Activated CD4-positive, CD25-positive, alpha-beta regulatory T cell (primary cell): ENCODE results near the gene POLR3A.

Experiments used
- DNase-seq, 4 experiments: peaks; one replicate each; lab custom pipeline; 2025; lab: John Stamatoyannopoulos, UW

The POLR3A gene

DNA sequence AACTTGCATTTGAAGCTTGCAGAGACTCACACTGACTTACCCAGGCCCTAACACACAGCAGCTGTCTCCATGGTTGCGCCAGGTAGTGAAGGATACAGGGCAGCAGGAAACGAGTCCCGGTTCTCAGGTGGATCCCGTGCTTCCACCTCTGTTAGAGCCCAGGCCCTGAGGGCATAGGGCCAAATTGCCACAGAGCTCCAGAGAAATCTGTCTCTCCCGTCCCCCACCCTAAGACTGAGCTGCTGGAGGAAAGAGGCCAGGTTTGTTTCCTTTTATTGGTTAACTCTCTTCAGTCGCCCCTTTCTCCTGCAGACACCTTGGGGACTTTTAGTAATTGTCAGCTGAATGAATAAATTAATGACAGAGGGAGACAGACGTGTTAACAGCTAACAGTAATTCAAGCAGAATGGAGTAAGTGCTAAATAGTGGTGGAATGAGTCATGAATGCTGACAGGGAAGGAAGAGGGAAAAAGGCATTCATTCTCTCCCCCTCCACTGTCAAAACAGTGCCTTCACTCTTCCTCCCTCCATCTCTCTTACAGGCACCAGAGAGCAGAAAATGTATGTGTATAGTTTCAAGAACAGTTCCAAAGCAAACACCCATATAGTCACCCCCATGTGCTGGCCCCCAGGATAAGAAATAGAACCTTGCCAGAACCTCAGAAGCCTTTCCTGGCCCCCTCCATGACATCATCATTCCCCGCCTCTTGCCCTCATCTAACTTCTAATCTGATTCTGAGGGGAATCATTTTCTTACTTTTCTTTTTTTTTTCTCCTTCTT lies 86.0 kb downstream of the POLR3A start:
- DNase-seq = no peak

GRCh38 chr10:77941790-77942189 lies 87.5 kb downstream of the POLR3A start:
- no peak for DNase-seq

GRCh38 chr10:77940627-77941026 lies 88.7 kb downstream of the POLR3A start:
- no peak for DNase-seq

DNA sequence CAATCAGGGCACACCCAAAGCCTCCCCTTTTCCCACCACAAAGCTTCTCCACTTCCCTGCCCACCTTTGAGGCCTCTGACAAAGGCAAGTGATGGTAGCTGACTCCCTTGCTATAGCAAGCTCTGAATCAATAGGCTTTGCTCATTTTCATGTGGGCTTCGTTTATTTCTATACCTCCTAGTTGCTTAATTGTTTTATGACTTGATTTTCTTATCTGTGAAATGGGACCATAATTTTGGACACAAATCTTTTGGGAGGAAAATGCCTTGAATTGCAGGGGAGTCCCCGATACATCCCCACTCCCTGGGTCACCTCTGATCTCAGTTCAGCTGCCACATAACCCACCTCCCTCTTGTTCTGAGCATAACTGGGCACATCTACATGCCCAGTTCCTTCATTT lies 89.1 kb downstream of the POLR3A start:
- DNase-seq = no peak

GRCh38 chr10:77939561-77940001 lies 89.7 kb downstream of the POLR3A start:
- no peak for DNase-seq

- DNase-seq = no peak
Observed at GRCh38 chr10:77936697-77937567, 92.4 kb downstream of the POLR3A start.

DNA sequence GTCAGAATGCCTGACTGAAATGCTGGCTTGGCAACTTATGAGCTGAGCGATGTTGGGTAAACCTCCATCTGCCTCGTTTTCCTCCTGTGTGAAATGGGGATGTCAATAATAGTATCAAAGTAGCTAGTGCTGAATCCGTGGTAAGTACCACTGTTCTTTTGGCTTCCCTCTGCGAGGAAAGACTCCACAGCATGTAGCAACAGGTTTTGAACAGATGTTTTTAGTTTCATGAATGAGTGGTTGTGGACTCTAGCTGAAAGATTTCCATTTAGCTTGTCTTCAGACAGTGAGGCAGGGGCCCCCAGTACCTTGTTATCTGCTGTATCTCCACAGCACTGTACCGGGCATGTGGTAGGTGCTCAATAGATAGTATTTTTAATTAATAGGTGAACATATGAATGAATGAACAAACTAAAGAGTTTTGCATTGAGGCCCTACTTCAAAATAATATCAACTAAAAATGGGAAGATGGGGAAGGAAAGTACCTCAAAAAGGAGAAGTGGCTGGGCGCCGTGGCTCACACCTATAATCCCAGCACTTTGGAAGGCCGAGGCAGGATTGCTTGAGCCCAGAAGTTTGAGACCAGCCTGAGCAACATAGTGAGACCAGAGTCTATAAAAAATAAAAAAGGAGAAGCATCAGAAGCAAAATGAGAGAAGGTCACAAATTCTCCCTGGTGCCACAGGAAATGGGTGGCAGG lies 97.1 kb downstream of the POLR3A start:
- DNase-seq = no peak

- no peak for DNase-seq
Observed at GRCh38 chr10:77927402-77928246, 101.7 kb downstream of the POLR3A start.

GRCh38 chr10:77926566-77927401 lies 102.5 kb downstream of the POLR3A start, which contains the start of gene DLG5:
Gene DLG5, minus strand, starts transcription at chr10:77926755. Its CDS starts 235 bp downstream, at chr10:77926520.
- DNase-seq = no peak

DNA sequence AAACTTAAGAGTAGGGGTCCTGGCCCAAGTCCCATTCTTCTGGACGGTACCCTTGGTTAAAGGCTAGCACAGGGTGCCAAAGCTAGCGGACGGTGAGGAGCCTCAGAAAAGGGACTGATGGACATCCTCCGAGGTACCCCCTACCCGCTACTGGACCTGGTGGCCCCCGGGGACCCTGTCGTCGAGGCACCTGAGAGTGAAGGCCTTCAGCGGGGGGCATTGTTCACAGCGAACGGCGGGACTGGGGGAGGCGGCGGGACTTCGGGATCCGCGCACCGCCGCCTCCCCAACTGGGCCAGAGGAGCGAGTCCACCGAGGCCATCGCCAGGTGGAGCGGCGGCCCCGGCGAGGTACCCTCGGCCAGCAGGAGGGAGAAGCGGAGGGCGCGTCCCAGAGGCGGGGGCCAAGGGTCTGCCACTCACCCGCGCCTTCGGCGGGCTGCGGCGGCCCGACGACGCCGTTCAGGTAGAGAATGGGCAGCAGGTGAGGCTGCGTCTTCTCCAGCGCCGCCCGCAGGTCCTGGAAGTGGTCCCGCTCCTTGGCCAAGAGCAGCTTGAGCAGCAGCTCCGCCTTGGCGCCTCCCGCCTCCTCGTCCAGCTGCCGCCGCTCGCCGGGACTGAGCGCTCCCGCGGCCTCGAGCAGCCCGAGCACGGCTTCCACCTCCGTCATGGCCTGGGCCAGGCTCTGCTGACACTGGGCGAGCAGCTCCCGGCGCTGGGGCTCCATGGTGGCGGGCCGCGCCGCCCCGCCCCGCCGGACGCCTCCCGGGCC lies 103.3 kb downstream of the POLR3A start:
- no peak for DNase-seq

- DNase-seq = no peak
Observed at GRCh38 chr10:77925410-77925794, 103.9 kb downstream of the POLR3A start.

GRCh38 chr10:77922566-77923179 lies 106.6 kb downstream of the POLR3A start:
- no peak for DNase-seq

DNA sequence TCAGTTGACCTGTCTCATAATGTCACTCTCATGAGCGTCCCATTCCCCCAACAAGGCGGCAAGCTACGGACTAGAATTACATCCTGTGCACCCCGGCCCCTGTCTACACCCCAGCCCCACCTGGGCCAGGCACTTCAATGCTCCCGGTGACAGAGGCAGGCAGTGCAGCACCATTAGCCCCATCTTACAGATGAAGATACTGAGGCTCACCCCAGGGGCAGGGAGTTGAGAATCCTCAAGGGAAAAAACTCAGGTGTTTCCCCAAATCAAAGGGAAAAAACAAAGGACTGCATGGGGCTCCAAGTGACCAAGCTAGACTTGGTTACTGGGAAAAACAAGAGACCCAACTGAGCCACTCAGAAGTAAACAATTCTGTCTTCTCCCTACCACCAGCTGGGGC lies 107.3 kb downstream of the POLR3A start:
- no peak for DNase-seq

DNA sequence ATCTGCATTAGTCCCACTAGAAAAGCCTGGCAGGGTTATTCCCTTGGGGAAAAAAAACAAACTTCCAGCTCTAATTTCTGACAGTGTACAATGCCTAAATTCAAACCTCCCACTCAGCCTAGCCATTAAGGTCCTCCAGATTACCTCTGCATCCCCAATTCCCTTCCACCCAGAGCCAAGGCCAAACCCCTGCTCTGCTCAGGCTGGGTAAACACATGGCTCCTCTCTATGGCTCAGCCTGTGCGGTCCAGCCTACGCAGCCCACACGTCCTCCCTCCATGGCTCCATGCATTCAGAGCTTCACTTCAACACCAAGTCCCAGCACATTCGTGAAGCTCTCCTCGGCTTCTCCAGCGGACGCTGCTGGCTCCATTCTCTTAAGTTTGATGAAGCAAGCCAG lies 107.9 kb downstream of the POLR3A start:
- no peak for DNase-seq

- no peak for DNase-seq
Observed at GRCh38 chr10:77920495-77920894, 108.8 kb downstream of the POLR3A start.

DNA sequence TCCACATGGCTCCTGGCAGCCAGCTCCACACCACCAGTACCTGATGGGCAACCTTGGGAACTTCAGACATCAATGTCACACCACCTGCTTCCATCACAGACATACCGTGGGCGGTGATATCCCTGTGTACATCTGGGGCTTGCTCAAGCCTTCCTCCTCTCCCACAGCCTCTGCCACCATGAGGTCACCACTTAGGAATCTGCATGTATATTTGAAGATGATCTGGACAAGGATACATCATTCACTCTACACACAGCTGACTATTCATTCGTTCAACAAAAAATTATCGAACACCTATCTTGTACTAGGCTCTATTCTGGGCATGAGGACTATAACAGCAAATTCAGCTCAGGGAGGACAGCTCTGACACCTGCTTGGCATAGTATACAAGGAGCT lies 109.6 kb downstream of the POLR3A start:
- no peak for DNase-seq
